OCI-LY7 (cell line): ENCODE data around the gene EEF1AKMT1. TPM values are rescaled to one million over a fixed set of nuclear protein-coding genes. Genes with fewer than 3 reads are reported as not detected.

Source experiments
- BruUV-seq: library from RNA; stranded (reverse); fragments of 400-500 nt; replicated peaks from 2 replicates; lab custom pipeline; 2021; lab: Mats Ljungman, UMichigan
- CTCF ChIA-PET: fragments of 300-600 bp; sonication (Branson Sonifier 250); formaldehyde crosslinking; loops from one replicate; lab custom pipeline; 2022; ENCODE audit warnings: antibody characterized with exemption; ENCODE audit not compliant: unreplicated experiment; lab: Charles Lee
- POLR2A ChIA-PET: fragments of 300-600 bp; sonication (Branson Sonifier 250); formaldehyde crosslinking; loops from one replicate; lab custom pipeline; 2022; ENCODE audit warnings: antibody characterized with exemption; lab: Charles Lee
- DNase-seq: peaks from one replicate; pipeline ENCODE4 v3.0.0-alpha.2; 2015; ENCODE audit warnings: low spot score
- H2AFZ ChIP-seq: fragments of 200-600 bp; sonication (generic), shearing (Covaris generic); 2 replicates; pipeline ENCODE4 v1.6.1; 2014; ENCODE audit warnings: mild to moderate bottlenecking, antibody characterized with exemption, low read length, moderate library complexity
- H3K27ac ChIP-seq: fragments of 200-600 bp; sonication (generic); 2 replicates; pipeline ENCODE4 v1.5.1; 2014; ENCODE audit warnings: mixed run types, low read depth, mild to moderate bottlenecking, moderate library complexity, low read length, inconsistent platforms; ENCODE audit not compliant: poor library complexity, severe bottlenecking
- H3K36me3 ChIP-seq: fragments of 200-600 bp; sonication (generic); 2 replicates; pipeline ENCODE4 v1.6.1; 2014; ENCODE audit warnings: mild to moderate bottlenecking, antibody characterized with exemption, low read length, moderate library complexity, mixed read lengths; ENCODE audit not compliant: insufficient read depth
- H3K4me1 ChIP-seq: fragments of 200-600 bp; sonication (generic); 2 replicates; pipeline ENCODE4 v1.5.1; 2014; ENCODE audit warnings: mild to moderate bottlenecking, low read length; ENCODE audit not compliant: insufficient read depth, poor library complexity, severe bottlenecking
- H3K4me2 ChIP-seq: fragments of 200-600 bp; sonication (generic); 2 replicates; pipeline ENCODE4 v1.6.1; 2014; ENCODE audit warnings: mild to moderate bottlenecking, low read length
- H3K4me3 ChIP-seq: fragments of 200-600 bp; sonication (generic); 2 replicates; pipeline ENCODE4 v1.5.1; 2014; ENCODE audit warnings: mild to moderate bottlenecking, low read depth, low read length; ENCODE audit not compliant: poor library complexity, severe bottlenecking
- H3K79me2 ChIP-seq: fragments of 200-600 bp; sonication (generic); 2 replicates; pipeline ENCODE4 v1.6.1; 2016; ENCODE audit warnings: low read depth, mild to moderate bottlenecking, low read length, moderate library complexity, mixed read lengths; ENCODE audit not compliant: insufficient read depth
- H3K9me2 ChIP-seq: fragments of 200-600 bp; sonication (generic); 2 replicates; pipeline ENCODE4 v1.6.1; 2016; ENCODE audit warnings: mild to moderate bottlenecking, low read length, mixed read lengths; ENCODE audit not compliant: insufficient read depth
- H3K9me3 ChIP-seq: fragments of 200-600 bp; sonication (generic); 2 replicates; pipeline ENCODE4 v1.6.1; 2014; ENCODE audit warnings: mild to moderate bottlenecking, mixed run types, low read length, mixed read lengths
- H4K20me1 ChIP-seq: fragments of 200-600 bp; sonication (generic); 2 replicates; pipeline ENCODE4 v1.6.1; 2014; ENCODE audit warnings: mild to moderate bottlenecking, antibody characterized with exemption, low read length, moderate library complexity, mixed read lengths; ENCODE audit not compliant: insufficient read depth
- CTCF ChIP-seq: fragments of 200-600 bp; sonication (generic); conservative IDR thresholded peaks from 2 replicates; pipeline ENCODE4 v1.5.1; 2014; ENCODE audit warnings: mild to moderate bottlenecking, antibody characterized with exemption, low read length, moderate library complexity, mixed read lengths
- EZH2phosphoT487 ChIP-seq: fragments of 200-600 bp; sonication (generic); IDR thresholded peaks from 2 replicates; pipeline ENCODE4 v1.6.1; 2018; ENCODE audit warnings: low read depth, borderline replicate concordance, mild to moderate bottlenecking, mixed run types, antibody characterized with exemption, low read length, moderate library complexity, mixed read lengths
- intact Hi-C: fragments of 100-400 bp; cut with micrococcal nuclease; formaldehyde crosslinking; loops from one replicate; pipeline ENCODE4 v1.10.0; 2022; ENCODE audit not compliant: unreplicated experiment
- total RNA-seq, 2 experiments: library from RNA; depleted of rRNA in 1 of 2; stranded (reverse); fragments of >200 nt in 1 of 2; shearing (Covaris generic) in 1 of 2; gene quantifications; 2 replicates each; pipeline ENCODE4 v1.2.3, GENCODE V29; 2014 to 2022

EEF1AKMT1 gene
- total RNA-seq, 2 experiments from 2014 or later: 1.5 to 2.5 TPM

- TSS peak; percentile 71 for BruUV-seq
Measured at GRCh38 chr13:20702530-20702914, 71.2 kb downstream of the EEF1AKMT1 start.

GRCh38 chr13:20701461-20701860 is 72.3 kb downstream of the EEF1AKMT1 start:
- Histone ChIP-seq H3K4me3 (no peak overlapping the region), H4K20me1 (no peaks in the 10 kb centered on the region), H2AFZ (no peak overlapping the region), H3K79me2 (no peaks in the 10 kb centered on the region), H3K27ac (no peak overlapping the region), H3K4me2 (no peak overlapping the region), H3K36me3 (no peaks in the 10 kb centered on the region), H3K9me3 (no peaks in the 10 kb centered on the region), H3K4me1 (peaks cover 13% of the 10 kb centered on the region), H3K9me2 (no peaks in the 10 kb centered on the region)
- BruUV-seq: no TSS peak
- no peak for DNase-seq
- POLR2A ChIA-PET: interaction anchor here (0.6 kb wide), 1 partner anchor 234 kb away, joined by 3 read pairs; no protein-coding TSS in a partner anchor
- TF ChIP-seq EZH2phosphoT487: no peak
- TF ChIP-seq CTCF: no peak
- CTCF ChIA-PET: no interaction called here
- intact Hi-C loops: loop anchor here (5.0 to 10.0 kb wide), 4 partner anchors 126 to 776 kb away; partner anchors contain the start of gene XPO4

More at GRCh38 chr13:20702530-20702914, 71.2 kb downstream of the EEF1AKMT1 start:
- H3K4me2 ChIP-seq: peak overlapping the region; percentile 93
- peak; percentile 7 for DNase-seq
- ChIA-PET CTCF (no interaction called here), POLR2A (interaction anchor here (0.8 kb wide), 1 partner anchor 85 kb away, joined by 3 read pairs; no protein-coding TSS in a partner anchor)
- no peaks in the 10 kb centered on the region for H4K20me1 ChIP-seq
- peak overlapping the region; percentile 81 for H3K4me3 ChIP-seq
- H3K4me1 ChIP-seq: peaks cover 13% of the 10 kb centered on the region
- intact Hi-C loops: loop anchor here (5.0 to 10.0 kb wide), 4 partner anchors 125 to 775 kb away; partner anchors contain the start of gene XPO4
- H2AFZ ChIP-seq: peak overlapping the region; percentile 85
- H3K36me3 ChIP-seq: no peaks in the 10 kb centered on the region
- no peak overlapping the region for H3K27ac ChIP-seq
- H3K9me2 ChIP-seq: no peaks in the 10 kb centered on the region
- no peak for TF ChIP-seq EZH2phosphoT487
- no peak for TF ChIP-seq CTCF
- no peaks in the 10 kb centered on the region for H3K79me2 ChIP-seq
- H3K9me3 ChIP-seq: no peaks in the 10 kb centered on the region

GRCh38 chr13:20700288-20700687 is 73.5 kb downstream of the EEF1AKMT1 start:
- no peaks in the 10 kb centered on the region for H3K36me3 ChIP-seq
- intact Hi-C loops: loop anchor here (5.0 to 10.0 kb wide), 4 partner anchors 127 to 777 kb away; partner anchors contain the start of gene XPO4
- TF ChIP-seq CTCF: no peak
- TF ChIP-seq EZH2phosphoT487: no peak
- no TSS peak for BruUV-seq
- H3K79me2 ChIP-seq: no peaks in the 10 kb centered on the region
- no peak for DNase-seq
- no peaks in the 10 kb centered on the region for H3K9me3 ChIP-seq
- no peak overlapping the region for H3K27ac ChIP-seq
- no peaks in the 10 kb centered on the region for H4K20me1 ChIP-seq
- CTCF ChIA-PET: no interaction called here
- peaks cover 13% of the 10 kb centered on the region for H3K4me1 ChIP-seq
- no peaks in the 10 kb centered on the region for H3K9me2 ChIP-seq
- no peak overlapping the region for H3K4me2 ChIP-seq
- POLR2A ChIA-PET: no interaction called here
- no peak overlapping the region for H3K4me3 ChIP-seq
- H2AFZ ChIP-seq: no peak overlapping the region
